GM18517 (cell line): Measurements from ENCODE around the gene ICAM2.

Experiments used
- ATAC-seq: cut with Tn5 transposase; IDR thresholded peaks from one replicate; pipeline ENCODE4 v1.9.1; 2021; ENCODE audit warnings: mild to moderate bottlenecking, moderate library complexity; ENCODE audit not compliant: unreplicated experiment

Gene ICAM2

DNA sequence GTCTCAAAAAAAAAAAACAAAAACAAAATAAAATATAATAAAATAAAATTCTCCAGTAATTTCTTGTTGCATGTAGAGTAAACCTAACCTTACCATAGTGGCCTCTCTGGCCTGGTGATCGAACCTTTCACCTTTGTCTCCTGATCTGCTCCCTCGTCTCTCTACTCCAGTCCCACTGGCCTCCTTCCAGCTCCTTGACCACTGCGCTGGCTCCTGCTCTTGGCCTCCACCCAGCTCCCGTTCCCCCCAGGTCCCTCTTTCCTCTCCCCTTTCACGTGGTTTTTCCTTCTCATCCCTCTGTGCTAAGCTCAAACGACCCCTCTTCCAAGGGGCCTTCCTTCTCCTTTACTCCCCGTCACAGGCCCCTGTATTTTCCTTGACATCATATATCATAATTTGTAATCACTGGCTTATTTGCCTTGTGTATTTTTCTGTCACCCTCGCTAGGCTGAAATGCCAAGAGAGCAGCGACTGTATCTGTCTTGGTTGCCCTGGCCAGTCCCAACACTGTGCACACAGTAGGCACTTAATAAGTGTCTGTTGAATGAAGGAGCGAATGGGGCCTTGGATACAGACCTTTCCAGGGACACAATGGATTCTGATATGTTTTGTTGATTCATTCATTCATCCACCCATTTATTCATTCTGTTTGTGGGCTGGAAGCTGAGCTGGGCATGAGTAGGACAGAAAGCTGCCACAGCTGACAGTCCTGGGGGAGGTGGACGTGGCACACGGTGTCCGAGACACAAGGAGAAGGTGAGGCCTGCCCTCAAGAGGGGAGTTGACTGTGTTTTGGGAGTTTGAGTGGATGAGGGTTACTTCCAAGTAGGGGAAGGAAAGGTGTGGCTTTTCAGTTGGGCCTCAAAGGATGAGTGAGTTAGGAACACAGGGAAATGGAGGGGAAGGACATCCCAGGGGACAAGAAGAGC is 41.9 kb downstream of the ICAM2 start:
- no peak for ATAC-seq

DNA sequence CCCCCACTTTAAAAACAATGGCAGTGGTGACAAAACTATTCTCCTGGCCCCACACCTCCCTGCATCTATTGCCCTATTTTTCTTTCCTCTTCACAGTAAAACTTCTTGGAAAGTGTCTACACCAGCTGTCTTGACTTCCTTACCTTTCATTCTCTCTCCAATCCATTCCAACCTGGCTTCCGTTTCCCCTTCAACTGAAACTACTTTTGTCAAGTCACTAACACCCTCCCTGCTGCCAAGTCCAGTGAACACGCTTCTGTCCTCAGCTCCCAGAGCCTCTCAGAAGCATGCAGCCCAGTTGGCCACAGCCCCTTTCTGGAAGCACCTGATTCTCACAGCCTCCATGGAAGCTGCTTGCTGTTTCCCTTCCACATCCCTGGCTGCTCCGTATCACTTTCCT is 43.7 kb downstream of the ICAM2 start:
- no peak for ATAC-seq

DNA sequence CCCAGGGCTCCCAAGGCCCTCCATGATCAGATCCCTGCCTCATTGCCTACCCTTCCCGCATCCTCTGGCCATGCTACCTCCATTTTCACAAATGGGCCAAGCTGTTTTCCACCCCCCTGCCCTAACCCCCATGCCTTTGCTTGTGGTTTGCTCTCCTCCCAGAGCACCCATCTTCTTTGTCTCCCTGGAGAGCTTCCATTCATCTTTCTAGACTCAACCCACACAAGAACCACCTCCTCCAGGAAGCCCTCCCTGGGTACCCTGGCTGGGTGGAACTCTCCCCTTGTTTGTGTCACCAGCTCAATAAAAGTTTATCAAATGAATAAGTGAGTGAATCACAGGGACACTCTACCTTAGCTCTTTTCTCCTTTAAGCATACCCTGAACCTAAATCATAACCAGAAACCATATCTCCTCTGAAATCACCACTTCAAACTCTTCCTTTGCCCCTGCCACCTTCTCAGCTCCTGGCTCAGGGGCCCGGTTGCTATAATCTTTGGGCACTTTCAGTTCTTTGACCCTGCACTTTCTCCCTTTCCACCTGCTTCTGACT is 44.8 kb downstream of the ICAM2 start:
- ATAC-seq, result no peak

DNA sequence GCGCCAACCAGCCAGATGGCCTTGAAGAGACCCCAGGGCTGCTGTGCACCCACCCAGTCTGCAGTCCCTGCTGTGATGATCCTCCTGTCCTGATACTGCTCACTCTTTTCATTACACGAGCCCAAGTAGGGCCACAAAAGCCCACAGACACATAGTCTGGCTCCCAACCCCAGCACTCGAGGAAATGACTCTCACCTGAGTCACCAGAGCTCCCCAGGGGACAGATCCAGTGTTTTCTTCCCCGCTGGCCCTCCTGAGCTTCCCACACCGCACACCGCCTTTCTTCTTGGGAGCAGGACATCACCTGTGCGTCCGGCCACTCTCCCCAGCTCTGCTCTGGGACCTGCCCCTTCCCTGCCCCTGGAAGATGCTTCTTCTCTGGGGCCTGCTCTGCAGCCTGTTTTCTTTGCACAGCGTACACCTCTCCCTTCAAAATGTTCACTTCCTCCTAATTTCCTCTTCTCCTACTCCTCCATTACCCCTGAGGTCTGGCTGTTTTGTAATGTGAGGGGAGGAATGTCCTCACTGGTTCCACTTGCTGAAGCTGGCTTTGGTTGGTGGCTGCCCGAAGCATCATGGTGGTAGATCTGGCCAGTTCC is 45.7 kb downstream of the ICAM2 start:
- no peak for ATAC-seq

DNA sequence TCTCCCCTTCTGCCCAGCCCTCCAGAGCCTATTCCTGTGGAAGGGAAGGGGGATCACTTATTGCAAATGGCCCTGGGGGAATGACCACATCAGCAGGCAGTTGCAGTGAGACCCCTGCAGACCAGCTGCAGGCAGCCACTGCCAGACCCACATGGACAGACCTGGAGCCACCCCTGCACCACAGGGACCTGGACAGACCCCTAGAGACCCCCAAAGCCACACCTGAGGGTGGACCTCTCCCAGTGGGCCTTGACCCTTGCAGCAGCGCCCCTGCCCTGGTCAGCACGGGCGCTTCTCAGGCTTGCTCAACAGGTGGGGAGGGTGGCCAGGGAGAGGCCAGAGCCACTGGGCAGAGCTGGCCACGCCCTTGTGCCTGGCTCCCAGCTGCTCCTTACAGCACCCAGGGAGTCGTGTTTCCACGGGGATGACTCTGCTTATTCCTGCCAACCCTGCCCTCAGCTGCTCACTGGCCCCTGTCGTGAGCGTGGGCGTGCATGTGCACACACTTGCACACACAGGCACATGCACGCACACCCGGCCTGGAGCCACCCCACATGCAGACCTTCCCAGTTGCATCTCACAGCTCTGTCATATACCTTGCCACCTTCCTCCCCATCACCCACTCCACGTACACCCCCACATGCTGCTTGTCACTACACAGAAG is 46.4 kb downstream of the ICAM2 start:
- no peak for ATAC-seq

DNA sequence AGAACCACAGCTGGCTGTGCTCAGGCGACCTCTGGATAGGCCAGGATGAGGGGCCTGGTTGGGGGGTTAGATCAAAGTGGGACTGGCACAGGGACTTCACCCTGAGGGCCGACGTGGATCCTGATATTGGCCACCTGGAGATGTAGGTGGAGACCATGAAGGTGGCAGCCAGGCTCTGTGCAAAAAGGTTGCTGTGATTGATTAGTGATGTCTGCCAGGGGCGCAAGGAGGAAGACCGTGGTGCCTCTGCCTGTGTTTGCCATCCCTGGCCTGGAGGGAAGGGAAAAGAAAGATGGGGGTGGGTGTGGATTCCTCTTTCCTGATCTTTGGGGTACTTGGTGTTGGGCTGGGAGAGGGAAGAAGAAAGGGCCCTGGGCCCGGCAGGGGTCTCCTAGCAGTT is 47.2 kb downstream of the ICAM2 start:
- ATAC-seq, result no peak

DNA sequence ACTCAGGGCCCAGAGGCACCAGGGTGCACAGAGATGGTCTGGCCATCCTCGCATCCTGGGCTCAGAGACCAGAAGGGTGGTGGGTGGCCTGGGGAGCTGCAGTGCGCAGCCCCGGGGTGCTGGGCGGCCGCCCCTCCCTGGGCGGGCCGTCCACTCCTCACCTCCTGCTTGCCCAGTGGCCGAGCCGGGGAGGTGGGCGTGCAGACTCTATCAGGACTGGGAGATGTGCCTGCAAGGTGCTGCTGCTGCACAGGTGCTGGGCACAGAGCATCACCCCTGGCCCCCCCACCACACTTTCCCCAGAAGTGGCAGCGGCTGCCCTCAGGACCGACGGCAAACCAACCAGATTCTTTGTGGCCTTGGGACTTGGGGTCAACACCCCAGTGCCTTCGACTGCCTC is 47.6 kb downstream of the ICAM2 start, which contains the start of gene SCN4A:
TSS of gene SCN4A (minus strand) at position 123 of the 400 bp plus-strand sequence. CDS start at position 46, 77 bp downstream.
- no peak for ATAC-seq

DNA sequence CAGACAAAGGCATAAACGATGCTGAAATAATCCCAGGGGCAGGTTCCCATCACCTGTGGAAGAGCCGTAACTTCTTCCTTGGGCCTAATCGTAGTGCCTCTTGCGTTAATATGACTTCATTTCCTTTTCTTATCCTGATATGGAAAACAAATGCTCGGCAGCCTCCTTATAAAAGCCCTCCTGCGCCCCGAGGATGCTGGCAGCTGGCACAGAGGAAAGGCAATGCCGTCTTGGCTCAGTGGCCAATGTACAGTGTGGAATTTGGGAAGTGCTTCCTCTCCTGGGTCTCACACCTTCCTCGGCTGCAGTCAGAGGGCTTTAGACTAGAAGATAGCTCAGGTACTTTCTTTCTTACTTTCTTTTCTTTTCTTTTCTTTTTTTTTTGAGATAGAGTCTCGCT is 51.2 kb downstream of the ICAM2 start:
- ATAC-seq, result no peak

DNA sequence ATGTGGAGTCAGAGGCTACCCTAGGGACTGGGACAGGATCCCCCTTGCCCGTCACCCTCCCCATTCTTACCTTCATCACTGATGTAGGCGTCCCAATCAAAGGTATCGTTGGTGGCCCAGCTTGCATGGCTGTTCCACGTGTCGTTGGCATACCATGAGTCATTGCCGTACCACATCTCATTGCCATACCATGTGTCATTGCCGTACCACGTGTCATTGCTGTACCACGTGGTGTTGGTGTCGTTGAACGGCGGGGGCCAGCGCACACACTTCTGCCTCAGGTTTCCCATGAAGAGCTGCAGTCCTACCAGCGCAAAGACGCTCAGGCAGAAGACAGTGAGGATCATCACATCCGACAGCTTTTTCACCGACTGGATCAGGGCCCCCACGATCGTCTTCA is 52.5 kb downstream of the ICAM2 start:
- no peak for ATAC-seq

DNA sequence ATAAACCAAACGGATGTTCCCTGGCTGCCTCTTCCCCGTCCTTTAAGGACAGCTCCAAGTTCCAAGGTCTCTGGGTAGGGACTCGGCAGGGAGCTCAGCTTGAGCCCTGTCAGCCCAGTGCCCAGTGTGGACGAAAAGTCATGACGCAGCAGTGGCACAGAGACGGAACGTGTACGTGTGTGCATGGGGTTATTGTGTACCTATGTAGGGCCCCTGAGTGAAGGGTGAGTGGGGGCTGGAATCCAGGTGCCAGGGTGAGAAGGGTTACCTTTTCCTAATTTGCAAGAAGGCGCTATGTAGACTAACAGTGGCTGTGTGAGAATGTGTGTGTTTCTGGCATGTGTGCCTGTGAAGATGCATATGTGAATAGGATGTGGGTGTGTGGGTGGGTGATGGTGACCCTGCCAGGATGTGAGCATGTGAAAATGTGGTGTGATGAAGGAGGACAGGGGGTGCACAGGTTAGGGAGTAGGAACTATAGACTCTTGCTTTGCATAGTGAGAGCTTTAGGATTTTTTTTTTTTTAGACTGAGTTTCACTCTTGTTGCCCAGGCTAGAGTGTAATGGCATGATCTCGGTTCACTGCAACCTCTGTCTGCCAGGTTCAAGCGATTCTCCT is 53.7 kb downstream of the ICAM2 start:
- ATAC-seq, result peak; percentile 77

DNA sequence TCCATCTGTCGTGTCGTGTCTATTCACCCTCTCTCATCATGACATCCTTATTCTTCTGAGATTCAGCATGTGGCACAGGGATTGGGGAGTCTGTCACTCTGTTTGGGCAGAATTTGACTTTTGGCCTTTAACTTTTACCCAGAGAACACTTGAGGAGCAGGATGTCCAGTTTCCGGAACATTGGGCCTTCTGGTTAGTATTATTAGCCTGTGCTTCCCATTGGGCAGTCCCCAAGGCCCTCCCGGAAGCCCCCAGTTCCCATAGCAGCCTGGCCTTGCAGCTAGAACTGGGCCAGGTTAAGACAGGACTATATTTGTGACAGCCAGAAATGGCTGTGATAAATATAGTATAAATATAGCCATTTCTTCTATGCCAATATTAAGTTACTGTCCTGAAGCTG is 57.3 kb downstream of the ICAM2 start:
- ATAC-seq, result no peak

DNA sequence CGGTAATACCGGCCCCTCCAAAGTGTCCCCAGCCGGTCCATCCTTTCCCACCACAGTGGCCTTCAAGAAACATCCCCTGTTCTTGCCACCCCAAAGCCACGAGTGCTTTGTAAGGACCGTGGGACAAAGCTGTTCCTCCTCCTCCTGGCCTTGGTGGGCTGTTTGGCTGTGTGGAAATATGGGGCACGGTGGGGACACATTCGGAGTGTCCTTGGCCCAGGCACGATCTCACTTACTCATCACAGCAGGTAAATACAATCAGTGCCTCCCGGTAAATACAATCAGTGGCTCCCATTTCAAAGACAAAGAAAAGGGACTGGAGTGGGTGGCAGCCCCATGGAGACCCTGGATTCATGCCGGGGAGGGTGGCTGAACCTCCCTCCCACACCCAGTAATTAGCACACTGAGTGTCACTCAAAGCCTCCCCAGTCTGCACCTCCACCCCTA is 58.1 kb downstream of the ICAM2 start:
- ATAC-seq, result no peak

DNA sequence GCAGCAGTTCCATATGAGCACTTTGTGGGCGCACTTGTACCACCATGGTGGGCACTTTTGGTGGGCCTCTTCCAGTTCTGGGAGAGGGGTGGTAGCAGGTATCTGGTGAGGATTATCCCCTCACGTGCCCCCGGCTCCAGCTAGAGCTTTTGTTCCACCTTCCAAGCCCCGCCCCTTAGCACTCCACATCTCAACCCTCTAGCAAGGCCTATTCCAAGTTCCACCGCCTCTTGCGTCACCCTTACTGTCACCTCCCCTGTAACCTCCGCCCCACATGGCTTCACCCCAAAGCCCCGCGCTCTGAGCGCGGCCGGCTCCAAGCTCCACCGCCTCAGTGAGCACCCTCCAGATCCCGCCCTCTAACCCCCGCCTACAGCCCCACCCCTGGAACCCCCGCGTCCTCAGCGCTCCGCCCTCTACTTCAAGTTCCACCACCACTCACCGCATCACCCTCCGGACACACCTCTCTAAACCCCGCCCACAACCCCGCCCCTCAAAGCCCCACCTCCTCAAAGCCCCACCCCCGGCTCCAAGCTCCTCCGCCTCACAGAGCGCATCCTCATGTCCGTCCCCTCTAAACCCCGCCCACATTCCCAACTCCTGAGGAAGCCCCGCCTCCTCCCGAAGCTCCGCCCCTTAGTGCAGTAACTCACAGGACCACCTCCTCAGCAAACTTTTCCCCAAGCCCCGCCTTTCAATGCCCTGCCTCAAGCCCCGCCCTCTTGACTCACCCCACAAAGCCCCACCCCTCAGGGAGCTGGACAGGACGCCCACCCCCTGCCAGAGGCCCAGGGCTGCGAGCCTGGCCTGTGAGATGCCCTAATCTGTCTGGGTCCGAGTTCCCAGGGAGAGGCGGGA is 58.8 kb downstream of the ICAM2 start:
- ATAC-seq, result no peak

DNA sequence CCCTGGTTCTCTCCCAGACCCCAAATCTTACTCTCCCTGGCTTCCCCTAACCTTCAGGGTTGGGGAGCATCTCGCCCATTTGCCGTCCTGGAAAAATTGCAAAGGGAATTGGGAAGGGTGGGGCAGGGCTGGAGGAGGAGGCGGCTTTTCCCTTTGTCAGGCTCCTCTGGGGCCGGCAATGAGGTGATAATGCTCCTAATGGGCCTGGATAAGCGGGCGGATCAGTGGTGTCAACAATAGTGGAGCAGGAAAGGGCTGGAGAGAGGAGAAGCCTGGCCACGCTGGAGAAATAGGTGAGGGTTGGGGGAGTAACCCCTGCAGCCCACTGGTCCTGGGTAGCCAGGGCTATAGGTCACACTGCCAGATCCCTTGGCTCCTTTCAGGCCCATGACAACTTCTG is 60.0 kb downstream of the ICAM2 start:
- no peak for ATAC-seq

DNA sequence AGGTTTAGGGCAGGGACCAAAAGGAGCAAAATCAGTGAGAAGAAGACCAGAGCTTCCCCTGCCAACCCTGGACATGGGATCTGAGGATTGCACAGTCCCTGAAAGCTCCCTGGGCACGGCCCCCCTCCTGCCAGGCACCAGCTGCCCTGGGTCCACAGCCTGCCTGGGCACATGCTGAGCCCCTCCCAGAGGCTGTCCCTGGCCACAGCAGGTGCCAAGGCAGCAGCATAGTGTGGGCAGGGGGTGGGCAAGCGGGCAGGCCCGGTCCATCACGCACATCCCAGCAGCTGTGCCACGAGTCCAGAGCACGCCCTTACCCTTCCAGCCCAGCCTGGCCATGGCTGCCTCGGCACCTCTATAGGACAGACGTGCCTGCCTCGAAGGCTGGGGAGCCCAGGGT is 60.4 kb downstream of the ICAM2 start:
- no peak for ATAC-seq

DNA sequence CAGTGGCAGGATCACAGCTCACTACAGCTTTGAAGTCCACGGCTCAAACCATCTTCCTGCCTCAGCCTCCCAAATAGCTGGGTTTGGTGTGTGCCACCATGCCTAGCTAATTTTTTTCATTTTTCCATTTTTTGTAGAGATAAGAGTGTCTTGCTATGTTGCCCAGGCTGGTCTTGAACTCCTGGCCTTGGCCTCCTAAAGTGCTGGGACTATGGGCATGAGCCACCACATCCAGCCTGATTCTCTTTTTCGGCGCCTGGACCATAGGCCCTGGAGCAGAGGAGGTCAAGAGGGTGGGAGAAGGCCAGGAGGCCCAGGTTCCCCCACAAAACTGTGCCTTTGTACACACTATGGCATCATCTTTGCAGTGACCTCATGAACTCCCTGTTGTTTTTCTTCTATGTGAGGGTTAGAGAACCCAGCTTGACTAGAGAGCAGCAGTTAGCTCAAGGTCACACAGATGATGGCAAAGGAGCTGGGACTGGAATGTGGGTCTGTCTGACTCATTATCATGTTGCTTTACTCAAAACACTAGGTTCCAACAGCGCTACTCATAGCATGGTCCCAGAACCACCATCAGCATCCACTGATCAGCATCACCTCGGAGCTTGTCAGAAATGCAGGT is 64.0 kb downstream of the ICAM2 start:
- no peak for ATAC-seq

DNA sequence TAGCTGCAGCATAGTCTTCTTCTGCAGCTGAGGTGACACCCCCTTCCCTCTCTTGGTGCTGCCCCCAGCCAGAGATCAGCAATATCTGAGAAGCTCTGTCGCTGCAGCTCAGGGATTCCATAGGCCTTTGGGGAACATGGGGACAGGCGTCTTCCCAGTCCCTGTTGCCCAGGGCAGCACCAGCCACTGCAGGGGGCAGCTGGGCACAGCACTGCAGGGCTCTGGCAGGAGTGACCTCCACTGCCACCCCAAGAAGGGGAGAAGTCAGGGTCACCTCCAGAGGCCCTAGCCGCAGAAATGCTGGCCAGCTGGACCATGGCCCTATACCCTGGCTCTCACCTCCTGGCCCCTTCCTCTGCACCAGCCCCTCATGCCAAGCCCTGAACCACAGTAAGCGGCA is 64.6 kb downstream of the ICAM2 start:
- no peak for ATAC-seq

DNA sequence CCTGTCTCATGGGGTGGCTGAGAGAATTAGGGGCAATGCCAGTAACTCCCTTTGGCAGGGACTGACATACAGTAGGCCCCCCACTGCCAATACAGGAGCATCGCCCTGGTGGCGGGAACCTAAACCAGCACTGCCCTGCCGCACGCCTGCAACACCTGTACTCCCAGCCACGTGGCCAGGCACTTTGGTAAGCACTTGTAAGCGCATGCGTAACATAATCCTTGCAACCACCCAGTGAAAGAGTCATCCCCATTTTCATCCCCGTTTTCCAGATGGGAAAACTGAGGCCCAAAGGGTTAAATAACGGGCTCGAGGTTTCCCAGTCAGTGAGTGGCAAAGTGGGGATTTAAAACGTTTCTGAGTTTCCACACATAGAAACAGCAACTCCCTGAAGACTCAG is 65.2 kb downstream of the ICAM2 start:
- no peak for ATAC-seq

DNA sequence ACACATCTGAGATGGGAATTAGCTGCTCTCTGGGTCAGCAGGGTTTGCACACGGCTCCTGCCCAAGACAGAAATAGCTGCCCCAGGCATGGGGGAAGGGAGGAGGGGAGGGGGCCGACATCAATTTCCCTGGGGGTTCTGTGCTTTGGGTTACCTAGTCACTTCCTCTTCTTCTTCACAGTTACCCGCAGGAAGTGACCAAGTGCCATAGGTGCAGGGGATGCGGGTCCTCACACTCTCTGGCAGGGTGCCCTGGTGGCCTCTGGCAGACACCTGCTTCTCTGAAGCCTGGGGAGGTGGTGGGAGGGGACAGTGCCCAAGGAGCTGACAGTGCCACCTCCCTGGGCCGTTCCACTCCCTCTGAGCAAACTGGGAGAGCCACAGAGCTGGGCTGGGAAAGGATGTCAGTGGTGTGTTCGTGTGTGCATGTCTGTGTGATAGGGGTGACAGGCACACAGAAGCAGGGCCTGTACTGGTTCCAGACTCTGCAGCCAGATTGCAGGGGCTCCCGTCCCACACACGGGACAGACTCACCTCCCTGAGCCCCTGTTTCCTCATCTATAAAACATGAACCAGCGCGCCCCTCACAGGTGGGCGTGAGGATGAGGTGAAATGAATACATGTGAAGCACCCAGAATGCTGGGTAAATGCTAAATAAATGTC is 65.9 kb downstream of the ICAM2 start:
- ATAC-seq, result peak; percentile 53
